Ramos (cell line): ENCODE results near the gene CEP112.
"Not testable (repeated sequence)": the region's sequence is repeated elsewhere in the genome, so short reads cannot be mapped to it uniquely, and the experiment has no call there.

Experiments used
- in situ Hi-C: fragments of 300-500 bp; cut with MboI; formaldehyde crosslinking; loops from one replicate; pipeline ENCODE4 v1.14.3; 2022; ENCODE audit warnings: low sequenced_read_pairs; ENCODE audit not compliant: unreplicated experiment

The CEP112 gene

DNA sequence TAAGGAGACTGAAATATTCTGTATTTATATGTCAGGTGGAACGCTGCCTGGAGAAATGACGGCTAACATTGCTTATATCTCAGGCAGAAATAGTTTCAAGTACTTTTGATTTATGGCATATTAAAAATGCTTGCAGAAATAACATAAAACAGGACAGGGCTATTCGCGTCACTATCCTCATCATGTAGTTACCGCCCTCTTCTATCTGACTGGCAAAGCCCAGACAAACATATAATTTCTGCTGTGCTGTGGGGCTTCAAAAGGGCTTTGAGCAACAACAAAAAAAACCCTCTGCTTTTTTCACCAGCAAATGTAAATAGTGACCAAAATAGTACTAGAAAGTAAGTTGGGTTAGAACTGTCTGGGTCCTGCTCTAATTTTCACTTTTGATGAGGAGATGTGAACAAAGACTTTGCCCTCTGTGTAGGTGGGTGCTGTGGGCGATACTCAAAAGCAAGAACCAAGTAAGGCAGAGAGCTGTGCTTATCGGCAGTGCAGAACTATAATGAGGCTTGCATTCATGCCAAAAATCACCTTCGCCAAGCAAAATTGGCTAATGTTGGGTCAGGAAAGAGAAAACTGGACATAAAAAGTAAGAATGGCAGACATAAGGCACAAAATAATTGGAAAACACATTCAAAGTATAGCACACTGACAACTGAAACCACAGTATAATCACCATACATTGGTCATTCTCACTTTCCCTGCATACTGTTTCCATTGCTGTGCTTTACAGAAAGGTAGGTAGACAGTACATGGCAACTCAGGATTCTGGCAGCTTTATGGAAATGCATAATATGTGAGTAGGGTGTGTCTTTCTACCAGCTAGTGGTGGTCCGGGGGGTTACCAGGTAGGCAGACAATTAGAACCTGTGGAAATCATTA is 479.3 kb downstream of the CEP112 start:
- in situ Hi-C loops = no loop called here

- in situ Hi-C loops = no loop called here
Observed at GRCh38 chr17:65711671-65712276, 480.2 kb downstream of the CEP112 start.

- in situ Hi-C loops = no loop called here
Observed at GRCh38 chr17:65707780-65708179, 484.2 kb downstream of the CEP112 start.

- in situ Hi-C loops = no loop called here
Observed at GRCh38 chr17:65704731-65705130, 487.2 kb downstream of the CEP112 start.

DNA sequence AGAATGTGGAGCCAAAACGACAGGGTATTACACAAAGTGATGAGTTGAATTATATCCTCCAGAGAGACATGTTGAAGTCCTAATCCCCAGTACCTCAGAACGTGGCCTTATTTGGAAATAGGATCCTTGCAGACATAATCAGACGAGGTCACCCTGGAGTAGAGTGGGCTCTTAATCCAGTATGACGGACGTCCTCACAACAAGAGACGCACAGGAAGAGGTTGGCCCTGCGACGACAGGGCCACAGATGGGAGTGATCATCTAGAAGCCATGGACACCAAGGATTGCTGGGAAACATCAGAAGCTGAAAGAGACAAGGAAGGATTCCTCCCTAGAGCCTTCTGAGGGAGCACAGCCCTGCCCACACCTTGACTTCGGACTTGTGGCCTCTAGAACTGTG is 488.0 kb downstream of the CEP112 start:
- in situ Hi-C loops = no loop called here

DNA sequence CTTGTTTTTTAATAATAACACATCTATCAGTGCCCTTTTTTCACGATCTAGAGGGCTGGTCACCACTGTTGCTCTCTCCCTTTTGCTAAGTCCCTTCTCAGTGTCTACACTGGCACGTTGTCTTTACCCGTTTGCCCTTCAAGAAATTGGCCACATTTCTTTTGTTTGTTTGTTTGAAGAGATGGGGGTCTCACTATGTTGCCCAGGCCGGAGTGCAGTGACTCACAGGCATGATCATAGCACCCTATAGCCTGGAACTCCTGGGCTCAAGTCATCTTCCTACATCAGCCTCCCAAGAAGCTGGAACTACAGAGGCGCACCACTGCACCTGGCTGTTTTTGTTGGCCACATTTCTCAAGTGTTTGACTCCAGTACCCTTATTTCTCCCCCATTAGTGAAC is 492.5 kb downstream of the CEP112 start:
- in situ Hi-C loops = no loop called here

DNA sequence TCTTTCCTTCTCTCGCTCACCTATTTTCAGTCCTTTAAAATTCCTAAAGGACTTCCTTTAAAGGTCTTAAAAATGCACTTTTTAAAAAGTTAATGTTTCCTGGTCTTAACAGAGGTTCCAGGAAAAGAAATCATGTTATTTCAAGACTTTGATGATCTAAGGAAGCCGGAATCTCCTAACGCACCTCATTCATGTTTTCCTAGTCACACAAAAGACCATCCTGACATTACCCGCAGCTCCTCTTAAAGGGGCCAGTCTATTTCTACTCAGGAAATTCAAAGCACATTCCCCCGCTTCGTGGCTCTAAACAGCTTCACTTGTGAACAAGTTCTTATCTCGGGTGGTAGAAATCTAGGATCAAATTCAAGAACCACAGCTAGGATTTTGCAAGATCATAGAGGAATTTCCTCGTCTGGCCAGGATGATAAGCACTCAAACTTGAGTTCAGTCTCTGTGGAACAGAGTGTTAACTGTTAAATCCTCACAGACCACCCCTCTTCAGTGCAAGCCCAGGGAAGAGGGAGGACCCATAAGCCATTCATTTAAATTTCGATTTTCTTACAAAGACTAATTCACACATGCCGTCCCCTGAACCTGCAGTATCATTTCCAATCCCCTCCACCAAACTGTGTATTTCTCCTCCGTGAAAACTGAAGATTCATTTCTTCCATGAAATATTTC is 493.4 kb downstream of the CEP112 start:
- in situ Hi-C loops = no loop called here

GRCh38 chr17:65697661-65698060 is 494.3 kb downstream of the CEP112 start:
- in situ Hi-C loops = no loop called here

GRCh38 chr17:65696739-65697394 is 495.1 kb downstream of the CEP112 start:
- in situ Hi-C loops = no loop called here

DNA sequence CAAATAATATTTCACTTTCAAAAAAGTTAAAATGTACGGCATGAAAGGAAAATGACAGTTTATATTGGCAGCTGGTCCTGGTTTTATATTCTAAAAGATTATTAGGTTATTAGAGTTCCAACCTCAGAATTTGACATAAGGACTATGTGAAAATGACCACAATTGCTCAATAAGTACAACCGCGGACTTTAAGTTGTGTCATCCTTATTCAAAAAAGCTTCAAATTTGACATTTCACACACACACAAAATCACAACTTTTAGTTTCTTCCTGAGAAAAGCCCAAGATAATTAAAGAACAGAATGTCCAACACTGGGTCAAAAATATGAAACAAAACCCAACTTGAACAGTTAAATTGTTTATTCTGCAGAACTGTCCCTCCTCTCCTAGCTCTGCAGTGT is 497.3 kb downstream of the CEP112 start:
- in situ Hi-C loops = no loop called here

DNA sequence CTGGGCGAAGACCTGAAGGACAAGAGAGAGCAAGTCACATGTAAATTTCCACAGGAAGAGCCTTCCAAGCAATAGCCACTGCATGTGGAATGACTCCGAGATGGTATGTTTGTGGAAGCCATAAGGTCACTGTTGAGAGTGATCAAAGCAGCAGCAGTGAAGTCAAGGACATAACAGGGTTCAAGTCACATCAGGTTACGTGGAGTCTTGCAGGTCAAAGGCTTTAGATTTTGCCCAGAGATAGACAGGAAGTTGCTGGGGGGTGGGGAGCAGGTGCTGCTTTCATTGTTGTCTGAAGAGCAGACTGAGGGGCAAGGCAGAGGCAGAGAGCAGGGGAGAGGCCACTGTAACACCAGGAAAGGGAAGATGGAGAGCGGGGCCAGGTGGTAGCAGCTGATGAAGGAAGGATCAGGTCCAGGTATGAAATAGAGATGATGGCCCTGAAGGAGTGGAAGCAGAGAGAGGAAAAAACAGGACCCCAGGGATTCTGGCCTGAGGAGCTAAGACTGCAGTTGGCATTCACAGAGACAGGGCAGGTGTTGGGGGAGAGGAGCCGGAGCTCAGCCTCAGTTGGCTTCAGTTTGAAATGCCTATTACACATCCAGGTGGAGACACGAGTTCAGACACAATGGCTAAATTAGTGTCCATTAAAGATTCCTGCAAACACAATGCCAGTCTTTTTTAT is 501.2 kb downstream of the CEP112 start:
- in situ Hi-C loops = no loop called here

DNA sequence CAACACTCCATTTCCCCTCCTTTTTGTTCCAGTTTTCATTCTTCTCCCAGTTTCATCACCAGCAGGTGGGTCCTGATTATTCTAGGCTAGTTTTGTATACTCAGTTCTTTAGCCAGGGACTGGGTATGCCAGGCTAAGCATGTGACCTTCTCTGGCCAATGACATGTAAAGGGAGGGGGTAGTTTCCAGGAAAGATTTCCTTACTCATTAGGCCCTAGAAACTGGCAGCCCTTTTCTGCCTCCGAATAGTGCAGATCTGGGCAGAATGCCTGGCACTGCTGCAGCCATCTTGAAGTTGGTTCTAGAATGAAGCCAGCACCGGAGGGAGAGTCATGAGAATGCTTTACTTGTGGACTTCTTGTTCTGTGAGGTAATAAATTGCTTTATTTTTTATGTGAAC is 503.6 kb downstream of the CEP112 start:
- in situ Hi-C loops = no loop called here

GRCh38 chr17:65685110-65685509 is 506.8 kb downstream of the CEP112 start:
- in situ Hi-C loops = no loop called here

GRCh38 chr17:65684631-65685030 is 507.3 kb downstream of the CEP112 start:
- in situ Hi-C loops = no loop called here

- in situ Hi-C loops = no loop called here
Observed at GRCh38 chr17:65683428-65683827, 508.5 kb downstream of the CEP112 start.

DNA sequence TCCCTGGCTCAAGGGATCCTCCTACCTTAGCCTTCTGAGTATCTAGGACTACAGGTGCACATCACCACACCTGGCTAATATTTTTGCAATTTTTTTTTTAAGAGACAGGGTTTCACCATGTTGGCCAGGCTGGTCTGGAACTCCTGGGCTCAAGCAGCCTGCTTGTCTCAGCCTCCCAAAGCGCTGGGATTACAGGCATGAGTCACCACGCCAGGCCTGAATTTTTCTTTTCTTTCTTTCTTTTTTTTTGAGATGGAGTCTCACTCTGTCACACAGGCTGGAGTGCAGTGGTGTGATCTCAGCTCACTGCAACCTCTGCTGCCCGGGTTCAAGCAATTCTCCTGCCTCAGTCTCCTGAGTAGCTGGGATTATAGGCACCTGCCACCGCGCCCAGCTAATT is 510.2 kb downstream of the CEP112 start:
- in situ Hi-C loops = not testable (repeated sequence)

DNA sequence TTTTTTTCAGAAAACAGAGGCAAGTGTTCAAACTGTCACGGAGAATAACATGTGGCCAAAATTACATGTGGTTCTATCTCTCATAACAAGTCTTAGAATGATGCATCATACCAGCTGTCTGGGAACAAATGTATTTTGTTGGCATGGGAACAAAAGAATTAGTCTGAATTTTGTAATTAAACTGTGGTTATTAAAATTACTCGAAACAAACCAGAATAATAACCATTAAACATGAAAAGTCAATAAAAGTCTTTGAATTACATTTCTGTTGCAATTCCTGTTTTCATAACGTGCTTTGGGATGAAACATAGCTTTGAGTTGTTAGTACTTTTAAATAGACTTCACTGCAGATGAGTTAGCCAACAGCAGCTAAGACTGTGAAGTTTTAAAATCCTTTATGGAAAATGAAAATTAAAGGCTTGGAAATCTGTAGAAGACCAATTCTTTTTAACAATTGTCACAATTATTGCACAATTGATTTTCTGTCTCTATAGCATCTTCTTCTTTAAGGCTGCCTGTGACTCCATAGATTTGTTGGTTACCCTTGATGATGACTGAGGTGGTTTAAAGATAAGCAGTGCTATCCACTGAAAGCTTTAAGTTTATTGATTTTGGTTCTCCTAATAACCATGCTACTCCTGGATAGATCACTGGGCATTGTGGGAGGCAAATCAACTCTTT is 512.6 kb downstream of the CEP112 start:
- in situ Hi-C loops = no loop called here

DNA sequence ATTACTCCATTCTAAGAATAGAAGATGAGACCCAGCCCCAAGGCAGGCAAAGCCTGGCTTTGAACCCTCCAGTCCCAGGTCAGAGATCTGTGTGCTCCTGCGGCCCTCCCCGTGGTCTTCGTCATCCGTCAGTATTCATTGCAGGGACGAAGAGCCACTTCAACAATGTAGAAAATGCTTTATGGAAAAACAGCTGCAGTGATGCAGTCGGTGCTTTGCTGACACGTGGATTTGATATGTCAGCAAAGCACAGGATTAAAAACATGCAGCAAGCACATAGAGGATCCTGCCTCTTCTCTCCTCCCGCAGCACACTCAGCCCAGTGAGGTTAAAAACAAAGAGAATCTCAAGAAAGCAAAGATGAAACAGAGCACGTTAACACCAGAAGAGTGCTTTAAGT is 513.4 kb downstream of the CEP112 start:
- in situ Hi-C loops = no loop called here

DNA sequence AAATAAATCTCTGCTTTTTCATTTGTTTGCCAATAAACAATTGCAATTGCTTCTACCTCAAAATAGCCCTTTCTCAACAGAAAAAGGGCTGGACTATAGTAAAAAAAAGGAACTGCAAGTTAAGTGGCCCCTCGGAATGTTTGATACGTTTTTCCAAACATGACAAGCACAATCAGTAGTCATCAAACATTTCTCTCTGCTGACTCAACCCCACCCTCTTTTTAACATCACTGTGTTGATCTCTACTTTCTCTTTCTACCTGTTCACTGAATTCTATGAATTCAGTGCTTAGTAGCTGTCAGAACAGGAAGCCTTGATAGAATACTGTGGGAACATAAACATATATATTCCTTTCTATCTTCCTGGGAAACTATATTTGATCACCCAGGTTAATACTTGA is 514.0 kb downstream of the CEP112 start:
- in situ Hi-C loops = no loop called here
